Sigmoid colon (tissue), 4 donors: ENCODE results near the gene SUPT3H.

Experiments used
- CTCF ChIP-seq, 4 experiments: fragments of 450-650 bp in 3 of 4; fragments of 200-600 bp in 1 of 4; IDR thresholded peaks; one replicate each; pipeline ENCODE4 v1.5.1; 2016 to 2019; ENCODE audit warnings: antibody characterized with exemption in 4 of 4, mild to moderate bottlenecking in 3 of 4, moderate library complexity in 2 of 4
- POLR2A ChIP-seq, 2 donors: fragments of 450-650 bp; IDR thresholded peaks; one replicate each; pipeline ENCODE4 v1.6.1; 2016; ENCODE audit warnings: antibody characterized with exemption in 2 of 2, mild to moderate bottlenecking in 2 of 2, moderate library complexity in 2 of 2
- POLR2AphosphoS5 ChIP-seq, 4 donors: sonication (generic); formaldehyde crosslinking; IDR thresholded peaks; one replicate each; pipeline ENCODE4 v1.6.1; 2017; ENCODE audit warnings: antibody characterized with exemption in 4 of 4

- TF ChIP-seq POLR2A (IDR thresholded peaks at IDR 0.05) (no peak), CTCF (IDR thresholded peaks at IDR 0.05) (no peak), POLR2AphosphoS5 (IDR thresholded peaks at IDR 0.05) (no peak)
These were observed 124.3 kb downstream of the SUPT3H start for GRCh38 chr6:45253453-45253852.
